ENCODE results near the gene TBCD.

Gene TBCD

GRCh38 chr17:82817947-82818346 lies 66.1 kb downstream of the TBCD start:
- Histone ChIP-seq H3K4me1 (ENCODE audit: low read length) (peaks cover 11% of the 10 kb centered on the region), H3K27me3 (ENCODE audit: low read depth, low read length) (no peaks in the 10 kb centered on the region), H3K4me3 (ENCODE audit: low read length) (no peak overlapping the region), H3K9ac (ENCODE audit: low read length) (no peak overlapping the region), H3K4me2 (ENCODE audit: low read length) (no peak overlapping the region), H3K79me2 (ENCODE audit: low read length) (no peaks in the 10 kb centered on the region), H3K27ac (ENCODE audit: low read length) (no peak overlapping the region), H3K9me3 (ENCODE audit: insufficient read depth, low read length) (no peaks in the 10 kb centered on the region), H2AFZ (ENCODE audit: low read depth, low read length) (no peak overlapping the region), H3K36me3 (replicated peaks; ENCODE audit: low read depth, low read length) (peaks cover 5% of the 10 kb centered on the region), H4K20me1 (ENCODE audit: insufficient read depth, low read length) (peaks cover 5% of the 10 kb centered on the region; the same call in 1 of the 2 replicates)
- no peak for TF ChIP-seq CTCF (IDR thresholded peaks at IDR 0.05; ENCODE audit: low read depth, low read length)
- TF ChIP-seq EZH2phosphoT487 (IDR thresholded peaks at IDR 0.05; ENCODE audit: low read depth), result no peak

- TF ChIP-seq EZH2phosphoT487 (IDR thresholded peaks at IDR 0.05; ENCODE audit: low read depth) (no peak), CTCF (IDR thresholded peaks at IDR 0.05; ENCODE audit: low read depth, low read length) (no peak)
- no peak overlapping the region for H3K9ac ChIP-seq (ENCODE audit: low read length)
- H3K27me3 ChIP-seq (ENCODE audit: low read depth, low read length), result no peaks in the 10 kb centered on the region
- no peaks in the 10 kb centered on the region for H3K9me3 ChIP-seq (ENCODE audit: insufficient read depth, low read length)
- H4K20me1 ChIP-seq (ENCODE audit: insufficient read depth, low read length), result peaks cover 5% of the 10 kb centered on the region; the same call in 1 of the 2 replicates
- H3K36me3 ChIP-seq (replicated peaks; ENCODE audit: low read depth, low read length), result peaks cover 5% of the 10 kb centered on the region
- no peak overlapping the region for H3K4me3 ChIP-seq (ENCODE audit: low read length)
- peaks cover 11% of the 10 kb centered on the region for H3K4me1 ChIP-seq (ENCODE audit: low read length)
- no peak overlapping the region for H3K4me2 ChIP-seq (ENCODE audit: low read length)
- no peaks in the 10 kb centered on the region for H3K79me2 ChIP-seq (ENCODE audit: low read length)
- H3K27ac ChIP-seq (ENCODE audit: low read length), result no peak overlapping the region
- no peak overlapping the region for H2AFZ ChIP-seq (ENCODE audit: low read depth, low read length)
These were observed 68.7 kb downstream of the TBCD start for GRCh38 chr17:82820278-82821251.

- Histone ChIP-seq H3K4me2 (ENCODE audit: low read length) (no peak overlapping the region), H3K36me3 (replicated peaks; ENCODE audit: low read depth, low read length) (peaks cover 5% of the 10 kb centered on the region), H3K79me2 (ENCODE audit: low read length) (no peaks in the 10 kb centered on the region), H3K9ac (ENCODE audit: low read length) (no peak overlapping the region), H3K4me3 (ENCODE audit: low read length) (no peak overlapping the region), H3K27ac (ENCODE audit: low read length) (no peak overlapping the region), H3K27me3 (ENCODE audit: low read depth, low read length) (no peaks in the 10 kb centered on the region), H3K9me3 (ENCODE audit: insufficient read depth, low read length) (no peaks in the 10 kb centered on the region), H3K4me1 (ENCODE audit: low read length) (peaks cover 11% of the 10 kb centered on the region), H2AFZ (ENCODE audit: low read depth, low read length) (no peak overlapping the region), H4K20me1 (ENCODE audit: insufficient read depth, low read length) (peaks cover 5% of the 10 kb centered on the region; the same call in 1 of the 2 replicates)
- TF ChIP-seq EZH2phosphoT487 (IDR thresholded peaks at IDR 0.05; ENCODE audit: low read depth) (no peak), CTCF (IDR thresholded peaks at IDR 0.05; ENCODE audit: low read depth, low read length) (no peak)
These were observed 69.7 kb downstream of the TBCD start for GRCh38 chr17:82821554-82821953.

- no peak for TF ChIP-seq CTCF (IDR thresholded peaks at IDR 0.05; ENCODE audit: low read depth, low read length)
- no peak for TF ChIP-seq EZH2phosphoT487 (IDR thresholded peaks at IDR 0.05; ENCODE audit: low read depth)
- no peak overlapping the region for H3K27ac ChIP-seq (ENCODE audit: low read length)
These were observed 70.4 kb downstream of the TBCD start for GRCh38 chr17:82822281-82822680.

More at GRCh38 chr17:82822281-82822680, 70.4 kb downstream of the TBCD start:
- Histone ChIP-seq H2AFZ (ENCODE audit: low read depth, low read length) (no peak overlapping the region), H3K79me2 (ENCODE audit: low read length) (no peaks in the 10 kb centered on the region), H3K4me2 (ENCODE audit: low read length) (no peak overlapping the region), H3K4me3 (ENCODE audit: low read length) (no peak overlapping the region), H3K9ac (ENCODE audit: low read length) (no peak overlapping the region), H3K9me3 (ENCODE audit: insufficient read depth, low read length) (no peaks in the 10 kb centered on the region), H3K36me3 (replicated peaks; ENCODE audit: low read depth, low read length) (peaks cover 8% of the 10 kb centered on the region), H4K20me1 (ENCODE audit: insufficient read depth, low read length) (peaks cover 5% of the 10 kb centered on the region; the same call in 1 of the 2 replicates), H3K4me1 (ENCODE audit: low read length) (peaks cover 11% of the 10 kb centered on the region), H3K27me3 (ENCODE audit: low read depth, low read length) (no peaks in the 10 kb centered on the region)

Data from OCI-LY3 (cell line).